Right hindlimb (tissue), 1 donor: ENCODE data around the gene CFAP57.

ENCODE experiments used
- DNase-seq: peaks from one replicate; pipeline ENCODE4 v3.0.0-alpha.2; 2018

CFAP57 gene

DNA sequence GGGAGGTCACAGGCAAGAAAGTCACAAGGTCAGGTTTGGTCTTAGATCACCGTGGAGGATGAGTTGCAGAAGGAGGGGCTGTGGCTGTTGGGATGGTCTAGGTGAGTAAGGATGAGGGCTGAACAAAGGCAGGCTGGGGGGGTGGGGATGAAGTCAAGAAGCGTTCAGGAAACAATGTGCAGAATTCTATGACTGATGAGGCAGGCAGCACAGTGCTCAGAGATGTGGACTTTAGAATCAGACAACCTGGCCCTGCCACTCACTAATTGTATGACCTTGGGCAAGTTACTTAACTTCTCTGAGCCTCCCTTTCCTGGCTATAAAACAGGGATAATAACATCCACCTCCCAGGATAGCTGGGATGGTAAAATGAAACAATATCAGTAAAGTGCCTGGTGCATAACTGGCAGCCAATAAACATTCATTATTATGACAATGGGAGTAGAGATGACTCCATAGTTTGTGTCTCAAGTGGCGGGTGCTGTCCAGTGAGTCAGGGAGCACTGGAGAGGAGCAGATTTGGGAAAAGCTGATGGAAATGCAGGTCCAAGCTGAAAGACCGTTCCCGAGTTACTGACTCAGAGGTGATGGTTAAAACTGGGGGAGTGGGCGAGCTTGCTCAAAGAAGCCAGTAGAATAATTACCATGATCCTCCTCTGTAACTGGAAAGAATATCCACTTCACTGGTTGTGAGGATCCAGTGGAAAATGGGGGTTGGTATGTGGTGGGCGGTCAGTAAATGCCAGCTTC lies 130.8 kb downstream of the CFAP57 start:
- no peak for DNase-seq

DNA sequence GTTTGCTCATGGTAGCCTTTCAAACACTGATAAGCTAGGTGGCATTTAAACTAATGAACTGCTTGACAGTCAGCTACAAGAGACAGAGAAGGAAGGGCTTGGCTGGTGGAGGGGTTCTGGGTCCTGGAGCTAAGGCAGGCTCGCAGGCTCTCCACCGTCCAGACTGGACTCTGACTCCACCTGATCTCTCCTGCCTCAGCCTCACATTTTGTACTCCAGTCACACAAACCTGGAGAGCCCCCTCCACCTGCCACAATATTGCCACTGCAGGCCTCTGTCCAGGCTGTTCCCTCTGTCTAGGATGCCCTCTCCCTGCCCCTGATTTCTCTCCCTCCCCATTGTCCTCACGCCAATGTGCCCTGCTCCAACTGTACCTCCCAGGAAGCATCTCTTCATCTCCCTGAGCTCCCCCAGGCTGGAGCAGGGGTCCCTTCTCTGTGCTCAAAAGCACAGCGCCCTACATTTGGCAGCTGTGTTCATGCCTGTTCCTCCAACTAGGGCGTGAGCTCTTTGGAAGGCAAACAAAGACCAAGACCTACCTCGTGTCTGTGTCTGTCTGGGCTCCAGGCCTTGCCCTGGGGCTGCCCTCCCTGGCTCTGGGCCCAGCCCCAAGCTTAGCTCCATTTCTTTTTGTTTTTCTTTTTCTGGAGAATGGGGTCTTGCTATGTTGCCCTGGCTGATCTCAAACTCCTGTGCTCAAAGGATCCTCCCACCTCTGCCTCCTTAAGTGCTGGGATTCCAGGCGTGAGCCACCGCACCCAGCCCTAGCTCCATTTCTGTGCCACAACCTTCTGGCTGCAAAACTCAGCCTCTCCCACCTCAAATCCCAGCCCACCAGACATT lies 131.6 kb downstream of the CFAP57 start:
- no peak for DNase-seq
